Activated naive CD4-positive, alpha-beta T cell treated with anti-CD3 and anti-CD28 coated beads for 36 hours (primary cell): ENCODE results near the gene ANXA8. TPM values are rescaled to one million over a fixed set of nuclear protein-coding genes. Genes with fewer than 3 reads are reported as not detected.
"Not testable (repeated sequence)": the region's sequence is repeated elsewhere in the genome, so short reads cannot be mapped to it uniquely, and the experiment has no call there.

ENCODE experiments used
- CTCF ChIA-PET: fragments of 350-600 bp; sonication (Branson Sonifier 250); formaldehyde crosslinking; loops from one replicate; lab custom pipeline; 2021; ENCODE audit warnings: antibody characterized with exemption; lab: Charles Lee
- DNase-seq: peaks from one replicate; pipeline ENCODE4 v3.0.0-alpha.2; 2020
- H3K27ac Mint-ChIP-seq: one replicate; pipeline ENCODE4 v1.8.0; 2021; ENCODE audit warnings: mild to moderate bottlenecking, mixed read lengths
- H3K27me3 Mint-ChIP-seq: one replicate; pipeline ENCODE4 v1.8.0; 2021; ENCODE audit warnings: low read depth, mixed read lengths
- H3K36me3 Mint-ChIP-seq: one replicate; pipeline ENCODE4 v1.8.0; 2021; ENCODE audit warnings: low read depth, mixed read lengths
- H3K4me1 Mint-ChIP-seq: one replicate; pipeline ENCODE4 v1.8.0; 2021; ENCODE audit warnings: low read depth, mixed read lengths
- H3K4me3 Mint-ChIP-seq: one replicate; pipeline ENCODE4 v1.8.0; 2021; ENCODE audit warnings: mild to moderate bottlenecking, moderate library complexity, mixed read lengths
- H3K9me3 Mint-ChIP-seq: one replicate; pipeline ENCODE4 v1.8.0; 2021; ENCODE audit warnings: mixed read lengths
- intact Hi-C: fragments of 100-400 bp; cut with micrococcal nuclease; formaldehyde crosslinking; loops from one replicate; pipeline ENCODE4 v1.15.1; 2023
- total RNA-seq, 2 experiments: library from RNA; stranded (reverse); gene quantifications; one replicate each; pipeline ENCODE4 v1.2.3, GENCODE V29; 2021

Gene ANXA8
- total RNA-seq, 2 experiments from 2014 or later: not detected

- H3K4me3 Mint-ChIP-seq, H3K4me1 Mint-ChIP-seq, DNase-seq, H3K36me3 Mint-ChIP-seq, intact Hi-C loops, H3K27ac Mint-ChIP-seq, H3K9me3 Mint-ChIP-seq, CTCF ChIA-PET, H3K27me3 Mint-ChIP-seq: not testable (repeated sequence)
Observed at GRCh38 chr10:47477078-47477477, 6.8 kb downstream of the ANXA8 start.

GRCh38 chr10:47475101-47475500, 8.8 kb downstream of the ANXA8 start:
- DNase-seq, H3K27me3 Mint-ChIP-seq, H3K9me3 Mint-ChIP-seq, intact Hi-C loops, CTCF ChIA-PET, H3K4me1 Mint-ChIP-seq, H3K27ac Mint-ChIP-seq, H3K4me3 Mint-ChIP-seq, H3K36me3 Mint-ChIP-seq: not testable (repeated sequence)

- not testable (repeated sequence) for H3K27ac Mint-ChIP-seq
Observed at GRCh38 chr10:47473516-47473915, 10.4 kb downstream of the ANXA8 start.

GRCh38 chr10:47472647-47473046, 11.3 kb downstream of the ANXA8 start:
- H3K27me3 Mint-ChIP-seq, H3K9me3 Mint-ChIP-seq, H3K4me3 Mint-ChIP-seq, H3K27ac Mint-ChIP-seq, DNase-seq, H3K4me1 Mint-ChIP-seq, CTCF ChIA-PET, intact Hi-C loops, H3K36me3 Mint-ChIP-seq: not testable (repeated sequence)

More at GRCh38 chr10:47473516-47473915, 10.4 kb downstream of the ANXA8 start:
- H3K9me3 Mint-ChIP-seq, H3K4me1 Mint-ChIP-seq, H3K27me3 Mint-ChIP-seq, DNase-seq, H3K4me3 Mint-ChIP-seq, CTCF ChIA-PET, H3K36me3 Mint-ChIP-seq, intact Hi-C loops: not testable (repeated sequence)

- H3K27me3 Mint-ChIP-seq, DNase-seq, CTCF ChIA-PET, intact Hi-C loops, H3K9me3 Mint-ChIP-seq, H3K4me1 Mint-ChIP-seq, H3K36me3 Mint-ChIP-seq, H3K4me3 Mint-ChIP-seq, H3K27ac Mint-ChIP-seq: not testable (repeated sequence)
Observed at GRCh38 chr10:47472072-47472471, 11.8 kb downstream of the ANXA8 start.

GRCh38 chr10:47468731-47469528, 15.0 kb downstream of the ANXA8 start:
- CTCF ChIA-PET, DNase-seq, H3K27ac Mint-ChIP-seq, H3K27me3 Mint-ChIP-seq, H3K9me3 Mint-ChIP-seq, H3K4me1 Mint-ChIP-seq, H3K36me3 Mint-ChIP-seq, H3K4me3 Mint-ChIP-seq, intact Hi-C loops: not testable (repeated sequence)

- H3K27me3 Mint-ChIP-seq, H3K4me1 Mint-ChIP-seq, H3K4me3 Mint-ChIP-seq, H3K9me3 Mint-ChIP-seq, DNase-seq, intact Hi-C loops, H3K36me3 Mint-ChIP-seq, CTCF ChIA-PET, H3K27ac Mint-ChIP-seq: not testable (repeated sequence)
Observed at GRCh38 chr10:47467957-47468356, 16.0 kb downstream of the ANXA8 start.

GRCh38 chr10:47467458-47467857, 16.5 kb downstream of the ANXA8 start:
- H3K36me3 Mint-ChIP-seq, H3K4me1 Mint-ChIP-seq, intact Hi-C loops, H3K4me3 Mint-ChIP-seq, H3K27me3 Mint-ChIP-seq, CTCF ChIA-PET, H3K27ac Mint-ChIP-seq, H3K9me3 Mint-ChIP-seq, DNase-seq: not testable (repeated sequence)

- H3K4me1 Mint-ChIP-seq, CTCF ChIA-PET, H3K36me3 Mint-ChIP-seq, H3K9me3 Mint-ChIP-seq, intact Hi-C loops, H3K4me3 Mint-ChIP-seq, H3K27ac Mint-ChIP-seq, H3K27me3 Mint-ChIP-seq, DNase-seq: not testable (repeated sequence)
Observed at GRCh38 chr10:47465216-47465917, 18.5 kb downstream of the ANXA8 start.

GRCh38 chr10:47462577-47463358, 21.1 kb downstream of the ANXA8 start:
- DNase-seq, H3K9me3 Mint-ChIP-seq, H3K27ac Mint-ChIP-seq, H3K4me3 Mint-ChIP-seq, H3K4me1 Mint-ChIP-seq, intact Hi-C loops, CTCF ChIA-PET, H3K27me3 Mint-ChIP-seq, H3K36me3 Mint-ChIP-seq: not testable (repeated sequence)

- H3K9me3 Mint-ChIP-seq, CTCF ChIA-PET, intact Hi-C loops, H3K27me3 Mint-ChIP-seq, H3K4me1 Mint-ChIP-seq, H3K27ac Mint-ChIP-seq, H3K36me3 Mint-ChIP-seq: not testable (repeated sequence)
- DNase-seq: peak; percentile 56
- H3K4me3 Mint-ChIP-seq: peak overlapping the region; percentile 29
Observed at GRCh38 chr10:47461261-47461687, 22.6 kb downstream of the ANXA8 start.

GRCh38 chr10:47458466-47459154, 25.3 kb downstream of the ANXA8 start:
- no peaks in the 10 kb centered on the region for H3K9me3 Mint-ChIP-seq
- no peak overlapping the region for H3K27ac Mint-ChIP-seq
- DNase-seq: no peak
- H3K4me1 Mint-ChIP-seq: peaks cover 2% of the 10 kb centered on the region
- CTCF ChIA-PET: no interaction called here
- intact Hi-C loops: no loop called here
- H3K36me3 Mint-ChIP-seq: no peaks in the 10 kb centered on the region
- H3K4me3 Mint-ChIP-seq: no peak overlapping the region
- peaks cover 5% of the 10 kb centered on the region for H3K27me3 Mint-ChIP-seq
